Epithelial cell of esophagus (primary cell): ENCODE measurements around the gene ATP6V0B.

ENCODE experiments used
- DNase-seq: peaks from one replicate; pipeline ENCODE4 v3.0.0; 2010; ENCODE audit warnings: low read depth
- H3K4me3 ChIP-seq: 2 replicates; pipeline ENCODE4 v1.5.1; 2011; ENCODE audit warnings: mild to moderate bottlenecking, low read length, control low read depth
- TF ChIP-seq, protein P1 (sequence below): IDR thresholded peaks from 2 replicates; pipeline ENCODE4 v1.5.1; 2011; ENCODE audit warnings: low read depth, mild to moderate bottlenecking, low read length, control low read depth, inconsistent platforms; ENCODE audit not compliant: insufficient read depth; ENCODE audit errors: missing control alignments

The ATP6V0B gene

DNA sequence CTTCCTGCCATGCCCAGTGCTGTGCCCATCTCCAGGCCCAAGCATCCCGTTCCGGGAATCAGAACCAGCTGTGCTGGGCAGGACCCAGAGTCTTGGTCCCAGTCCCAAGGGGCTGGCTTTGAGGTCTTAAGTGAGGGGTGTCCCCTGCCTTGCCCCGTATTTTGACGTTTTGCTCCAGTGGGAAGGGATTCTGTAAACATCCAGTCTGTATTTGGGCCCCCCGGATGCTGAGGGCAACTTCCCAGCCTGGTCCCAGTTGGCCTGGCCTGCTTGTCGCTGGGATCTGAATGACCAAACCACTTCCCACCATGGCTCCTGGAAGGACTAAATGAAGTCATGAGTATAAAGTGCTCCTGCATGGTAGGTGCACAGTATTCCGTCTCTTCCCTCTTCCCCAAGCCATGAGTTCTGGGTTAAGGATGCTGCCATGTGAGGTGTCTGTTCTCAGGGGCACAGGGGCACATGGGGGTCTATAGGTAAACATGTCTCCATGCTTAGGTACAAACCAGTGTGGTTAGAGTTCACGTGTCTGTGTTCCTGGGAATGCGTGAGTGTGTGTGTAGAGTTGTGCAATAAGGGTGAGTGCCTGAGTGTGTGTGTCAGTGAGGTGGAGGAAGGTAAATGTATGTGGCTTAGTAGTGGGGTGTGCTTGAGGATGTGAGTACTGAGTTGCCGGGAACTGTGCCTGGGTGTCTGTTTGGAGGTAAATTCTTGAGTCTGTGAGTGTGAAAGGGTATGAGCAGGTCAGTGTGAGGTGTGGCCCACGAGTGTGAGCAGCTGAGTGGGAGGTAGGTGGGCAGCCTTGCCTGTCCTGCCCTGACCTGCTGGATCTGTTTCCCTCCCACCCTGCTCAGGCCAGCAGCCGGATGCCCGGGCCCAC is 5.7 kb downstream of the ATP6V0B start:
- TF ChIP-seq, protein P1, sequence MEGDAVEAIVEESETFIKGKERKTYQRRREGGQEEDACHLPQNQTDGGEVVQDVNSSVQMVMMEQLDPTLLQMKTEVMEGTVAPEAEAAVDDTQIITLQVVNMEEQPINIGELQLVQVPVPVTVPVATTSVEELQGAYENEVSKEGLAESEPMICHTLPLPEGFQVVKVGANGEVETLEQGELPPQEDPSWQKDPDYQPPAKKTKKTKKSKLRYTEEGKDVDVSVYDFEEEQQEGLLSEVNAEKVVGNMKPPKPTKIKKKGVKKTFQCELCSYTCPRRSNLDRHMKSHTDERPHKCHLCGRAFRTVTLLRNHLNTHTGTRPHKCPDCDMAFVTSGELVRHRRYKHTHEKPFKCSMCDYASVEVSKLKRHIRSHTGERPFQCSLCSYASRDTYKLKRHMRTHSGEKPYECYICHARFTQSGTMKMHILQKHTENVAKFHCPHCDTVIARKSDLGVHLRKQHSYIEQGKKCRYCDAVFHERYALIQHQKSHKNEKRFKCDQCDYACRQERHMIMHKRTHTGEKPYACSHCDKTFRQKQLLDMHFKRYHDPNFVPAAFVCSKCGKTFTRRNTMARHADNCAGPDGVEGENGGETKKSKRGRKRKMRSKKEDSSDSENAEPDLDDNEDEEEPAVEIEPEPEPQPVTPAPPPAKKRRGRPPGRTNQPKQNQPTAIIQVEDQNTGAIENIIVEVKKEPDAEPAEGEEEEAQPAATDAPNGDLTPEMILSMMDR: no peak
- H3K4me3 ChIP-seq: peak overlapping the region; percentile 60
- DNase-seq: peak; percentile 90

- peak overlapping the region; percentile 60 for H3K4me3 ChIP-seq
- TF ChIP-seq, protein P1: no peak
- peak; percentile 47 for DNase-seq
Observed at GRCh38 chr1:43981135-43981491, 6.4 kb downstream of the ATP6V0B start.

GRCh38 chr1:43981636-43982035 is 6.9 kb downstream of the ATP6V0B start:
- H3K4me3 ChIP-seq: no peak overlapping the region
- TF ChIP-seq, protein P1: no peak
- DNase-seq: no peak

DNA sequence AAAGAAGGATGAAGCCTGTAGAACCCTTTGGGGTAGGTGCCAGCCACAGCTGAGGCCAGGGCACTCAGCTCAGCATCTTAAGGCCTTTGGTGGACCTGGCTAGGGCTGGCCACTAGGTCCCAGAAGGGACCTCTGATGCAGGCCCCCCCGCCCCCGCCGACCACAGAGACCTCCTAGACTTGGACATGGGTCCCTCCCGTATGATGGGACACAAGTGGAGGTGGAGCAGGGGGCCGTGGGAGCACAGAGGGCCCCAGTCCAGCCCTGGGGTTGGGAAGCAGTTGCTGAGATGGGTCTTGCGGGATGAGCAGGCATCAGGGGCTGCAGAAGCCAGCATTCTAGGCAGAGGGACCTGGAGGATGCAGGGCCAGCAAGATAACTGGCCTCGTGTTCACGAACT is 7.5 kb downstream of the ATP6V0B start:
- TF ChIP-seq, protein P1: no peak
- no peak overlapping the region for H3K4me3 ChIP-seq
- DNase-seq: no peak

DNA sequence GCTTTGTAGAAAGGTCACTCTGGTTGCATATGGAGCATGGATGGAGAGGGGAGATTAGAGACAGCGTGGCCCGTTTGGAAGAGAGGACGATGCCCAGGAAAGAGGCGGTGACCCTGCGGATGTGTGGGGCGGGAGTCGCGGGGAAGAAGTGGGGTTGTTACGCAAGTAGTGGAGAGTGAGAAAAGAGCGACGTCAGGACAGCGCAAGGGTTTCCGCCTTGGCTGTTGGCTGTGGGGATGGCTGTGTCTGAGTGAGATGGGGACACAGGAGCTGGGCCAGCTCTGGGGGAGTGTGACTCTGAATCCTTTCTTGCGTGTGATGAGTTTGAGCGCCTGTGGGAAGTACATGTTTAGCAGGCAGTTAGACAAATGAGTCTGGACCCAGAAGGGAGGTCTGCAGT is 8.0 kb downstream of the ATP6V0B start:
- no peak for DNase-seq
- no peak overlapping the region for H3K4me3 ChIP-seq
- TF ChIP-seq, protein P1: no peak

- TF ChIP-seq, protein P1: no peak
- H3K4me3 ChIP-seq: no peak overlapping the region
- no peak for DNase-seq
Observed at GRCh38 chr1:43983253-43983899, 8.6 kb downstream of the ATP6V0B start.
